C4-2B (cell line): ENCODE results near the gene EFNA3.

Source experiments
- H3K27ac ChIP-seq: fragments of 450-650 bp; 2 replicates; pipeline ENCODE4 v1.5.1; 2017
- ZFX ChIP-seq: fragments of 450-650 bp; IDR thresholded peaks from 2 replicates; pipeline ENCODE4 v1.6.1; 2017
- TF ChIP-seq, protein P1 (sequence below): fragments of 450-650 bp; conservative IDR thresholded peaks from 2 replicates; pipeline ENCODE4 v1.5.1; 2017; ENCODE audit warnings: mild to moderate bottlenecking

Gene EFNA3

DNA sequence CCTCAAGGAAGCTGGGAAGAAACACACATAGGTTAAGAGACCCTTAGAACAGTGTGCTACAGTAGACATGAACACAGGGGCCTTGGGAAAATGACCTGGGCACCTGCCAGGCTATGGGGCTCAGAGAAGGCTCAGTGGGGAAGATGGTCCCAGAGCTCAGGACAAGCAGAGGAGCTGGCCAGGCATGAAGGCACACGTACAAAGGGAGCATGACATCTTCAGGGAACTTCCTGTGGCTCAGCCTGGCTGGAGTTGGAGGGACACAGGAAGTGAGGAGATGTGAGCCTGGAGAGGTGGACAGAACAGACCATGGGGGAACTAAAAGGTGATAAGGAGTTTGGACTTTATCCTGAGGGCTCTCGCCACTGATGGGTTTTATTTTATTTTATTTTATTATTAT is 53.2 kb downstream of the EFNA3 start:
- H3K27ac ChIP-seq = peak overlapping the region; percentile 95
- TF ChIP-seq ZFX = no peak
- TF ChIP-seq, protein P1, sequence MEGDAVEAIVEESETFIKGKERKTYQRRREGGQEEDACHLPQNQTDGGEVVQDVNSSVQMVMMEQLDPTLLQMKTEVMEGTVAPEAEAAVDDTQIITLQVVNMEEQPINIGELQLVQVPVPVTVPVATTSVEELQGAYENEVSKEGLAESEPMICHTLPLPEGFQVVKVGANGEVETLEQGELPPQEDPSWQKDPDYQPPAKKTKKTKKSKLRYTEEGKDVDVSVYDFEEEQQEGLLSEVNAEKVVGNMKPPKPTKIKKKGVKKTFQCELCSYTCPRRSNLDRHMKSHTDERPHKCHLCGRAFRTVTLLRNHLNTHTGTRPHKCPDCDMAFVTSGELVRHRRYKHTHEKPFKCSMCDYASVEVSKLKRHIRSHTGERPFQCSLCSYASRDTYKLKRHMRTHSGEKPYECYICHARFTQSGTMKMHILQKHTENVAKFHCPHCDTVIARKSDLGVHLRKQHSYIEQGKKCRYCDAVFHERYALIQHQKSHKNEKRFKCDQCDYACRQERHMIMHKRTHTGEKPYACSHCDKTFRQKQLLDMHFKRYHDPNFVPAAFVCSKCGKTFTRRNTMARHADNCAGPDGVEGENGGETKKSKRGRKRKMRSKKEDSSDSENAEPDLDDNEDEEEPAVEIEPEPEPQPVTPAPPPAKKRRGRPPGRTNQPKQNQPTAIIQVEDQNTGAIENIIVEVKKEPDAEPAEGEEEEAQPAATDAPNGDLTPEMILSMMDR = no peak

DNA sequence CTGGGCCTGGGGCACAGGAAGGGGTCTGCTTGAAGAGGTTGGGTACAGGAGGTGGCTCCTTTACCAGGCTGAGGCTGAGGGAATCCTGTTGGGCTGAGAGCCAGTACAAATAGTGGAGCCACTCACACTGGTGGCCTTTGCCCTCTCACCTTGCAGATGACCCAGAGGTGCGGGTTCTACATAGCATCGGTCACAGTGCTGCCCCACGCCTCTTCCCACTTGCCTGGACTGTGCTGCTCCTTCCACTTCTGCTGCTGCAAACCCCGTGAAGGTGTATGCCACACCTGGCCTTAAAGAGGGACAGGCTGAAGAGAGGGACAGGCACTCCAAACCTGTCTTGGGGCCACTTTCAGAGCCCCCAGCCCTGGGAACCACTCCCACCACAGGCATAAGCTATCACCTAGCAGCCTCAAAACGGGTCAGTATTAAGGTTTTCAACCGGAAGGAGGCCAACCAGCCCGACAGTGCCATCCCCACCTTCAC is 55.2 kb downstream of the EFNA3 start:
- TF ChIP-seq, protein P1 = no peak
- TF ChIP-seq ZFX = no peak
- H3K27ac ChIP-seq = peak overlapping the region; percentile 95

DNA sequence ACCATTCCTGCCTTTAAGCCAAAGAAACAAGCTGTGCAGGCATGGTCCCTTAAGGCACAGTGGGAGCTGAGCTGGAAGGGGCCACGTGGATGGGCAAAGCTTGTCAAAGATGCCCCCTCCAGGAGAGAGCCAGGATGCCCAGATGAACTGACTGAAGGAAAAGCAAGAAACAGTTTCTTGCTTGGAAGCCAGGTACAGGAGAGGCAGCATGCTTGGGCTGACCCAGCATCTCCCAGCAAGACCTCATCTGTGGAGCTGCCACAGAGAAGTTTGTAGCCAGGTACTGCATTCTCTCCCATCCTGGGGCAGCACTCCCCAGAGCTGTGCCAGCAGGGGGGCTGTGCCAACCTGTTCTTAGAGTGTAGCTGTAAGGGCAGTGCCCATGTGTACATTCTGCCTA is 55.7 kb downstream of the EFNA3 start:
- TF ChIP-seq ZFX = no peak
- TF ChIP-seq, protein P1 = no peak
- H3K27ac ChIP-seq = peak overlapping the region; percentile 95

DNA sequence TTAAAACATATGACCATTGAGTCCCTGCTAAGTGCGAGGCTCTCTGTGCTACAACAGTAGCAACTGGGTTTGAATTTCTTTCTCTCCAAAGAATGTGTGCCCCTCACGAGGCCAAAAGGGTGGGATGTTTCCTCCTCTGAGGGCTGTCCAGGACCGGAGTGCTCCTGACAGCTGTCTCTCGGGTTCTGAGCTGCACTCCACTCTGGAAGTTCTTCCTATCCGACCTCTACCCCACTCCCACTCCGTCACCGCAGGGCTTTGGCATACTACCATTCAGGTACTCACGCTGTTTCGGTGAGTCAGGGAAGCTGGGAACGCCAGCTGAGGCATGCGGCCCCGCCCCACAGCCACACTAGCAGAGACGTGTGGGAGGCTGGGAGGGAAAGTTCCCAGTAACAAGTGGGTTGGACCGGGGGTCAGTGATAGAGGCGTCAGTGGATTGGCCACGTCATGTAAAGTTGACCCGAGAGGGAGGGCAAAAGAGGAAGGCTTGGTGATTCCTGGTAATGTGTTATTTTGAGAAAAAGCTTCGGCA is 56.3 kb downstream of the EFNA3 start:
- TF ChIP-seq, protein P1 = no peak
- H3K27ac ChIP-seq = peak overlapping the region; percentile 95

- TF ChIP-seq, protein P1 = no peak; the same call in 1 of the 2 replicates
- no peak for TF ChIP-seq ZFX
- peak within 1 kb of the TSS; percentile 95 for H3K27ac ChIP-seq
These were observed 56.9 kb downstream of the EFNA3 start, which contains the start of gene SLC50A1 for GRCh38 chr1:155135415-155136028. Gene SLC50A1 (plus strand): TSS chr1:155135852. CDS start chr1:155135912, 60 bp downstream.

DNA sequence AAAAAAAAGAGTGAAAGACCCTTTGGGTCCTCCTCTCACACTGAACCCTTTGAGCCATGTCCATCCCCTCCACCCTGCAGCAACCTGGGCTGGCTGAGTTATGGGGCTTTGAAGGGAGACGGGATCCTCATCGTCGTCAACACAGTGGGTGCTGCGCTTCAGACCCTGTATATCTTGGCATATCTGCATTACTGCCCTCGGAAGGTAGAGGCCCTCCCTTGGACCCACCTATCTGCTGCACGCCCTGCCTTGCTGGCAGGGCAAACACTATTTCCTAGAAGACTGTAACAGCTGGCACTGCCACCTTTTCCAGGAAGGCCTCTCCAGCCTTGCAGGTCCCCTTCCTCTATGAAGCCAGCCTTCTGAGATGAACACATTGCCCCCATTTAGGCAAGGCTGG is 58.1 kb downstream of the EFNA3 start:
- TF ChIP-seq, protein P1 = no peak
- no peak for TF ChIP-seq ZFX
- peak overlapping the region; percentile 95 for H3K27ac ChIP-seq
